ENCODE measurements around the gene C19orf81. TPM values are rescaled to one million over a fixed set of nuclear protein-coding genes. Genes with fewer than 3 reads are reported as not detected.

C19orf81 gene
- total and polyA plus RNA-seq, 2 of the 4 experiments (the other 2 are of a cell fraction) = 0.31 TPM; not detected in 1

- Histone ChIP-seq H3K27ac (ENCODE audit: insufficient read depth, low read length) (no peak overlapping the region), H3K27me3 (ENCODE audit: control insufficient read depth, insufficient read depth, low read length) (no peaks in the 10 kb centered on the region), H3K4me1 (ENCODE audit: control insufficient read depth, insufficient read depth, low read length) (no peaks in the 10 kb centered on the region), H2BK15ac (ENCODE audit: low read depth, low read length) (no peak overlapping the region), H3K18ac (ENCODE audit: low read depth, low read length) (no peak overlapping the region), H2AFZ (replicated peaks; ENCODE audit: low read length, poor library complexity) (no peak overlapping the region), H3K4me2 (ENCODE audit: low read depth, low read length) (no peak overlapping the region), H2AK9ac (replicated peaks; ENCODE audit: low read depth, low read length, poor library complexity) (no peak overlapping the region), H3K9me3 (ENCODE audit: control insufficient read depth, insufficient read depth, low read length) (peaks cover 9% of the 10 kb centered on the region), H4K20me1 (ENCODE audit: insufficient read depth, low read length) (no peaks in the 10 kb centered on the region), H3K36me3 (ENCODE audit: control insufficient read depth, insufficient read depth, low read length) (no peaks in the 10 kb centered on the region), H3K9me1 (ENCODE audit: insufficient read depth, low read length) (no peaks in the 10 kb centered on the region), H3K14ac (replicated peaks; ENCODE audit: low read depth, low read length) (no peak overlapping the region), H2AK5ac (ENCODE audit: low read depth, low read length) (no peak overlapping the region), H3K4me3 (ENCODE audit: insufficient read depth, low read depth, low read length) (no peak overlapping the region), H4K5ac (ENCODE audit: low read depth, low read length) (no peak overlapping the region), H3K4ac (ENCODE audit: low read depth, low read length) (no peak overlapping the region), H3K56ac (ENCODE audit: extremely low read depth, insufficient read depth, low read length) (no peak overlapping the region), H4K91ac (ENCODE audit: insufficient read depth, low read depth, low read length) (no peak overlapping the region), H3K9ac (ENCODE audit: low read depth, low read length) (no peak overlapping the region), H2BK20ac (ENCODE audit: low read depth, low read length) (no peak overlapping the region), H2BK120ac (ENCODE audit: low read depth, low read length) (no peak overlapping the region), H3K23ac (ENCODE audit: low read depth, low read length) (no peak overlapping the region), H4K8ac (ENCODE audit: low read depth in 2 of 2, low read length in 2 of 2) (no peak overlapping the region), H3K79me1 (ENCODE audit: low read depth in 1 of 2, low read length in 2 of 2) (no peaks in the 10 kb centered on the region), H2BK5ac (ENCODE audit: low read depth, low read length, poor library complexity, severe bottlenecking) (no peak overlapping the region)
- 70% methylated on average over 7 of the region's 14 CpGs; no CpG with 5 or more reads in 1 of the 2 experiments for WGBS, 2 experiments (ENCODE audit: extremely low coverage in 2 of 2, insufficient read length in 1 of 2)
- no peak for DNase-seq
- BruUV-seq (replicated peaks) = no TSS peak
- CTCF ChIA-PET = no interaction called here
- ATAC-seq (ENCODE audit: low read depth) = no peak
- POLR2A ChIA-PET (ENCODE audit: unreplicated experiment) = no interaction called here
- no peak for TF ChIP-seq NFE2L2 (IDR thresholded peaks at IDR 0.05; ENCODE audit: low read depth, low read length)
- TF ChIP-seq USF2 (IDR thresholded peaks at IDR 0.05; ENCODE audit: low read depth, low read length) = no peak
- TF ChIP-seq RFX5 (IDR thresholded peaks at IDR 0.05; ENCODE audit: low read depth, low read length) = no peak
- TF ChIP-seq CTCF (conservative IDR thresholded peaks at IDR 0.05; ENCODE audit: low read depth, low read length) = no peak
- TF ChIP-seq FOS (IDR thresholded peaks at IDR 0.05; ENCODE audit: low read depth, low read length) = no peak
- no peak for TF ChIP-seq MXI1 (IDR thresholded peaks at IDR 0.05; ENCODE audit: borderline replicate concordance, low read depth, low read length)
- TF ChIP-seq BHLHE40 (IDR thresholded peaks at IDR 0.05; ENCODE audit: low read depth, low read length) = no peak
- no peak for TF ChIP-seq MAZ (IDR thresholded peaks at IDR 0.05; ENCODE audit: borderline replicate concordance, low read depth, low read length)
- TF ChIP-seq POLR2A (IDR thresholded peaks at IDR 0.05; ENCODE audit: low read depth, low read length) = no peak
- TF ChIP-seq CHD1 (IDR thresholded peaks at IDR 0.05; ENCODE audit: low read depth, low read length) = no peak
- no peak for TF ChIP-seq RCOR1 (IDR thresholded peaks at IDR 0.05; ENCODE audit: insufficient replicate concordance, low read length)
- no peak for TF ChIP-seq MAFK (IDR thresholded peaks at IDR 0.05; ENCODE audit: low read depth, low read length)
- no peak for TF ChIP-seq SMC3 (IDR thresholded peaks at IDR 0.05; ENCODE audit: low read depth, low read length)
- no peak for TF ChIP-seq ELK1 (IDR thresholded peaks at IDR 0.05; ENCODE audit: borderline replicate concordance, low read depth, low read length)
- intact Hi-C loops (cut with micrococcal nuclease) = no loop called here
- in situ Hi-C loops (cut with MboI; ENCODE audit: low sequenced_read_pairs) = no loop called here
- dilution Hi-C loops (cut with HindIII; ENCODE audit: low sequenced_read_pairs, unreplicated experiment) = no loop called here
Measured at GRCh38 chr19:50629801-50630200, 19.4 kb upstream of the C19orf81 start.
